HG03558 (cell line): ENCODE data around the gene PCDH11X.
"Not testable (repeated sequence)": the region's sequence is repeated elsewhere in the genome, so short reads cannot be mapped to it uniquely, and the experiment has no call there.

ENCODE experiments used
- ATAC-seq: cut with Tn5 transposase; IDR thresholded peaks from one replicate; pipeline ENCODE4 v1.9.1; 2021; ENCODE audit warnings: moderate number of reproducible peaks; ENCODE audit not compliant: unreplicated experiment; ENCODE audit errors: extremely low read depth

PCDH11X gene

DNA sequence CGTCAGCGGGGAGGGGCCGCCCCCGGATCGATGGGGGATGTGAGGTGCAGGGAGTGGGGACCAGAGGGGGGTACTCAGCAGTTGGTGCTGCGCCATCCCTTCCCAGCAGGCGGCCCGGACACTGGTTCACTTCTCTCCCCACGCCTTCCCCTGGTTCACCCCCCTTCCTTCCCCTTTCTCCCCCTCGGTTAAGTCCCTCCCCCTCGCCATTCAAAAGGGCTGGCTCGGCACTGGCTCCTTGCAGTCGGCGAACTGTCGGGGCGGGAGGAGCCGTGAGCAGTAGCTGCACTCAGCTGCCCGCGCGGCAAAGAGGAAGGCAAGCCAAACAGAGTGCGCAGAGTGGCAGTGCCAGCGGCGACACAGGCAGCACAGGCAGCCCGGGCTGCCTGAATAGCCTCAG, at the start of gene PCDH11X:
PCDH11X (plus strand) TSS at position 241 of the 400 bp plus-strand sequence. CDS start 56,130 bp downstream, outside the sequence.
- not testable (repeated sequence) for ATAC-seq

DNA sequence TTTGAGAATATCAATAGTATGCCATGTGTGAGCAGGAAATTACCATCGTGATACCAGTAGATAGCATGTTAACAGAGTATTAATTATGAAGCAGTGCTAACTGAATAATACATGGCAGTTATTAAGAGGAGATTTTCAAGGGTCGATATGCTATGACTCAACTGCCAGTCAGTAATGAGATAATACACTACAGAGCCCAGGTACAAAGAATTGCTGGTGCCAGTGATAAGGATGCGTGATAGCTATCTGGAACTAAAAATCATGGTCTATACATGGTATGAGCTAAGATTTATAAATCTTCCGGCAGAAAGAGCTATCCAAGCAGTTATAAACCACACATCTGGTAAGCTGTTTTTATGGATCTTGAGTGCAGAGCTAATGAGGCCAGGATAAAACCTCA, 31.7 kb upstream of the PCDH11X start:
- ATAC-seq, result not testable (repeated sequence)

GRCh38 chrX:91753022-91753421, 26.2 kb upstream of the PCDH11X start:
- ATAC-seq, result not testable (repeated sequence)

DNA sequence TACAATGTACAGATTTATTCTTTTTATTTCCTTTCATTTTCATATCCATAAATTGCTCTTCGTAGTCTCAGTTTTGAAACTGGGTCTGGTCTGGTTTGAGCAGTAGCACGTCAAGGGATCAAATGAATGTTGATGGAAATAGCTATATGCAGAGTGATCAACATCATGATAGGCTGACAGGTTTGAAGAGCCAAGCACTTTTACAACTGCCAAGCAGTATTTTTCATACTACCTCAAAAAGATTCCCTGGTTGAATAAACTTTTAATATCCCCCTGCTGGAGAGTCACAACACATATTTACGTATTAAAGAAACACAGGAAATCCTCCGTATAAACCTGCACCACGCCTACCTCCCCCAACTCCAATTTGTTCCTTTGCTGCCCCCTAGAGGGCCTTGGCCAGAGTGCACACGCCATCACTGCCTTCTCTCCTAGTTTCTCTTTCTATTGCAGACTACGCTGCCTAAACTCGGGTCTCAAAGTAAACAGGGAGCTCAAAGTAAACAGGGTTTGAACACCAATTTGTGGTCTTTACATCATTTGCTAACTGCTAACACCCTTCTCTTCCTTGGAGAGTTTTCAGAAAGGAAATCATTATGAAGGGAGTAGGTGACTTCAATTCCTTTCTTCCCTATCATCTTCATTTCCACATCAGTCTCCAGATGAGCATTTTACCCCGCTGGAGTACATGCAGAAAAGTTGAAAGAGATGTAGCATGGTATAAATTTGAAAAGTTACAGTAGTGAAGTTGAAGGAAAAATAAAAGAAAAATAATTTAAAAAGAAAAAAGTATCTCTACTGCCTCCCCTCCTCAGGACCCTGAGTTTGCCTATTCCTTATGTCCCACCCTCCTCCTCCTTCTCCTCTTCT, 8.3 kb upstream of the PCDH11X start:
- ATAC-seq, result peak; percentile 92

DNA sequence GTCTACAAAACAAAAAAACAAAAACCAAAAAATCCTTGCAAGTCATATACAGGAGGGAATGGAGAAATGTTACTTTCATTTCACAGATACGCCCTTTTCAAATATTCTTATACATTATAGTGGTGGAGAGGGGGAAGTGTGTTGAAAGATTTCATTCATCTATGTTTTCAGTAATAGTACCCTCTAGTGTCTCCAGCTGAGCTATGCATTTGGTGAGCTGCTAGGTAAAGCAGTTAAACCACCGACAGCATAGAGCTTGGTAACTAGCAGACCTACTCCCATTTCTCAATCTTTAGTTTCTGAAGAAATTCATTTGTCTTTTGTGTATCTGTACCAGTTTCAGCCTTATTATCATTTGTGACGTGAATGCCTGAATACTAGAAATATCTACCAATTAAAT, 5.2 kb upstream of the PCDH11X start:
- ATAC-seq, result not testable (repeated sequence)

GRCh38 chrX:91780008-91780407, 833 bp downstream of the PCDH11X start:
- not testable (repeated sequence) for ATAC-seq

DNA sequence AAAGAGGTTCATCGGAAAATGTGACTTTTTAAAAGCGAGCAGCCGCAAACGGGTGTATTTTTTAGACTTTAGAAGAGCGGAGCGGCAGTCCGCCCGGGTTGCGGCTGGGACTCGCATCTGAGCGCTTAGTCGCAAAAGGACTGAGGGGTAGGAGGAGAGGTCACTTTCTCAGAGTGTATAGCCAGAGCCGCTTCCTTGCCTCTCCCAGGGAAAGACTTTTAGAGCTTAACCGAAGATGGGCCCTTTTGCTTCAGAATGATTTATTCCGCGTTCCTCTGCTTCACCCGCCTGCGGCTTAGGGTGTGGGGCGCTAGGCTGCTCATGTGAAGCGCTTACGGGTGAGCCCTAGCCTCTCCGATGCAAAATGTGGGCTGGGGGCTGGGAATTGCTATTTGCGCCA, 1.5 kb downstream of the PCDH11X start:
- ATAC-seq, result not testable (repeated sequence)

DNA sequence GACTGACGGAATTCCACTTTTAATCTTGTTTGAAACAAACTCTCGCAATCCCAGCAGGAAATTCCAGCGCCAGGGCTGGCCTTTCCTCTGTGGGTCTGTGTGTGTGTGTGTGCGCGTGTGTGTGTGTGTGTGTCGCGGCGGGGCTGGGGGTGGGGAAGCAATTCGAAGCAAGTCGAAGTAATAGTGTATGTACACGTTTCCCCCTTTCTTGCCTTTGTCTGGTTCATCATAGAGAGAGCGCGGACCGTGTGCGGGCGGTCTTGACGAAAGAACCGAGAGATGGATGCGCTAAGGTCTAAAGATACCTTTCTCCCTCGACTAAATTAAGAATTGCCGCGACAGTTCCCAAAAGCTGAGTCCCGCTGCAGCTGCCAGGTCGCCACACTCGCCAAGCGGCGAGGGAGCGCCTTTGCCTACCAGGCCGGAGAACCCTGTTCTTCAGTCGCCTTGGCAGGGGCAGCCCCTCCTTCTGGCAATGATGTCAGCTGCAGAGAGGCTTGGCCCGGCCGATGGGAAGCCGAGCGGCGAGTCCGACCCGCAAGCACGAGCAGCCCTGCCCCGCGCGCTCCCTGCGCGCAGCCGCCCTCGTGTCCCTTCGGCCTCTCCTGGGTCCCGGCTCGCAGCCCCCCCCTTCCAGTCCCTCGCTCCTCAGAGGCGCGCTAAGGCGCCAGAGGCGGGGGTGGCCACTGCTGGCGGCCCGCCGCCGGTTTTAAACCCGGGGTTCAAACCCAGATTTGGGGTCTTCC, 2.6 kb downstream of the PCDH11X start:
- ATAC-seq, result not testable (repeated sequence)

GRCh38 chrX:91782825-91783224, 3.6 kb downstream of the PCDH11X start:
- not testable (repeated sequence) for ATAC-seq

DNA sequence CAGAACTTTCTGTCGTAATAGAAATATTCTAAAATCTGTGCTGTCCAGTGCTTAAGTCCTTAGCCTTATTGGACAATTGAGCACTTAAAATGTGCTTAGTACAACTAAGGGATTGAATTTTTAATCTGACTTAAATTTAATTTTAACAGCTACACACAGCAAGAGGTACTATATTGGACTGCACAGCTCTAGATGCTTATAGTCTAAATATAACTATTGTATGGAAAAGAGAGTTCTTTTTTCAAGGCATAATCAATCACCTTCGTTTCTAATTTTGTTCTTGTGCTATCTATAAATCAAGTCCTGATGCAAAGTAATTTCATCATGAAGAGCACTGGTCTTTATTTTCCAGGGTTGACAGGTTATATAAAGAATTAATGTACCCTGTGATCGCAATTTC, 38.4 kb downstream of the PCDH11X start:
- ATAC-seq, result not testable (repeated sequence)

- not testable (repeated sequence) for ATAC-seq
Observed at GRCh38 chrX:91825321-91825720, 46.1 kb downstream of the PCDH11X start.
